LNCaP clone FGC (cell line): ENCODE results near the gene SFTA2.

Source experiments
- DNase-seq: peaks from one replicate; pipeline ENCODE4 v3.0.0-alpha.2; 2011; ENCODE audit warnings: low read depth
- H3K4me3 ChIP-seq: 2 replicates; pipeline ENCODE4 v1.5.1; 2011; ENCODE audit warnings: mild to moderate bottlenecking, low read depth, low read length, control low read depth
- TF ChIP-seq, protein P1 (sequence below): IDR thresholded peaks from 2 replicates; pipeline ENCODE4 v1.5.1; 2012; ENCODE audit warnings: mild to moderate bottlenecking; ENCODE audit not compliant: control insufficient read depth, insufficient read depth; ENCODE audit errors: extremely low read depth

The SFTA2 gene

DNA sequence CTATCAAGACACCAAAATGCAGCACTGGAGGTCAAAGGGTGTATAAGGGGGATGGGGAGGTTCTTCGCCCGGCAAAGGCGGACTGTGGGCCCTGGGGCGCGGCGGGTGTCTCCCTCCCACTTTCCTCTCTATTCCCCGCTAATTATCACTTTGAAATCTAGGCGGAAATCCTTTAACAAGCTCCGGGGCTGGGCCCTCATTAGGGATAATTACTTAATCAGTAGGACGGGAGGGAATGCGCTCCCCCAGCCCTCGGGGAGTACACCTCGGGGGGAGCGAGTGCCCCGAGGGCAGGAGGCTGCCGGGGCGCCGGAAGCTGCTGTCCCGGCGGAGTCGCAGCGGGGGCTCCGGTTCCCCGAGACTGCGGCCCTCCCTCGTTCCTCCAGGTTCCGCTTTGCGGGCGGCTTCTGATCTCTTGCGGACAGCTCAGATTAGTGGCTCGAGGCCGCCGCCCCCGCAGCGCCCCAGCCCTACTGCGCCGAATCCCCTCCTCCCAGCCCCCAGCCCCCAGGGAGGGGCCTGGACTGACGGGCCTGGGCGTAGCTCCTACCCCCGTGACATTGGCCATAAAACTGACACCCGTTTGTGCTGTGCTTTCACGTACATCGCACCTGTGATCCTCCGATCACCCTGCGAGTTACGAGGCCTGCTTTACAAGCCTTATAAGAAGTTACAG is 23.5 kb upstream of the SFTA2 start:
- no peak overlapping the region for H3K4me3 ChIP-seq

DNA sequence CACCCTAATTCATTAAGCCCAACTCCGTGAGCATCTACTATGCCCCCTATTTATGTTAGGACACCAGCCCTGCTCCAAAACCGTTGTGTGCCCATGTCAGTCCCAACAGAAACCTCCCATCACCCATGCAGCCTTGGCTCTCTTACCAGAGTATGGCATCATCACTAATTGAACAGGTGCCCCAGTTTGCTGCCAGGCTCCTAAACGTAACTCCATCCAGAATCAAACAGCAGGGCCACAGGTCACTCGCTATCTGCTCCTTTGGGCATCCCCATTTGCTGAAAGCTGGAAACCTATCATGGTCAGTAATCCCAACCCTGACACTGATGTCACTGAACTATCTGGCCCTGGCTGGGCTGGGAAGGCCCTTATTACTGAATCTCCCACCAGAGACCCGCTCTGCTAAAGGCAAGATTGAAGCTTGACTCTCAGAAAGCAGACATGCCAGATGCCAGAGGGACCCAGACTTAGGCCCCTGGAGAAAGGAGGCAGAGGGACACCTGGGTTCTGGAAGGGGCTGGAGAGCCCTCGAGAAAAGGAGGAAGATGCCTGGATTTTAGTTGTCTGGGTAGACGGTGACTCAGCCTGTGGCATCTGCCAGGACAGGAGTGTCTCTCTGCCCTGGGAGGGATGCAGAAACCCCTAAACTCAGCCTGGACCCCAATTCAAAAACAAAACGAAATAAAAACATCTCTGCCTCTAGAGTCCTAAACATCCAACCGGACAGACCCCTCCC is 22.8 kb upstream of the SFTA2 start:
- no peak for DNase-seq
- H3K4me3 ChIP-seq, result no peak overlapping the region
- TF ChIP-seq, protein P1, sequence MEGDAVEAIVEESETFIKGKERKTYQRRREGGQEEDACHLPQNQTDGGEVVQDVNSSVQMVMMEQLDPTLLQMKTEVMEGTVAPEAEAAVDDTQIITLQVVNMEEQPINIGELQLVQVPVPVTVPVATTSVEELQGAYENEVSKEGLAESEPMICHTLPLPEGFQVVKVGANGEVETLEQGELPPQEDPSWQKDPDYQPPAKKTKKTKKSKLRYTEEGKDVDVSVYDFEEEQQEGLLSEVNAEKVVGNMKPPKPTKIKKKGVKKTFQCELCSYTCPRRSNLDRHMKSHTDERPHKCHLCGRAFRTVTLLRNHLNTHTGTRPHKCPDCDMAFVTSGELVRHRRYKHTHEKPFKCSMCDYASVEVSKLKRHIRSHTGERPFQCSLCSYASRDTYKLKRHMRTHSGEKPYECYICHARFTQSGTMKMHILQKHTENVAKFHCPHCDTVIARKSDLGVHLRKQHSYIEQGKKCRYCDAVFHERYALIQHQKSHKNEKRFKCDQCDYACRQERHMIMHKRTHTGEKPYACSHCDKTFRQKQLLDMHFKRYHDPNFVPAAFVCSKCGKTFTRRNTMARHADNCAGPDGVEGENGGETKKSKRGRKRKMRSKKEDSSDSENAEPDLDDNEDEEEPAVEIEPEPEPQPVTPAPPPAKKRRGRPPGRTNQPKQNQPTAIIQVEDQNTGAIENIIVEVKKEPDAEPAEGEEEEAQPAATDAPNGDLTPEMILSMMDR, result no peak

More for the DNA sequence above, 23.5 kb upstream of the SFTA2 start:
- TF ChIP-seq, protein P1, result no peak
- no peak for DNase-seq

DNA sequence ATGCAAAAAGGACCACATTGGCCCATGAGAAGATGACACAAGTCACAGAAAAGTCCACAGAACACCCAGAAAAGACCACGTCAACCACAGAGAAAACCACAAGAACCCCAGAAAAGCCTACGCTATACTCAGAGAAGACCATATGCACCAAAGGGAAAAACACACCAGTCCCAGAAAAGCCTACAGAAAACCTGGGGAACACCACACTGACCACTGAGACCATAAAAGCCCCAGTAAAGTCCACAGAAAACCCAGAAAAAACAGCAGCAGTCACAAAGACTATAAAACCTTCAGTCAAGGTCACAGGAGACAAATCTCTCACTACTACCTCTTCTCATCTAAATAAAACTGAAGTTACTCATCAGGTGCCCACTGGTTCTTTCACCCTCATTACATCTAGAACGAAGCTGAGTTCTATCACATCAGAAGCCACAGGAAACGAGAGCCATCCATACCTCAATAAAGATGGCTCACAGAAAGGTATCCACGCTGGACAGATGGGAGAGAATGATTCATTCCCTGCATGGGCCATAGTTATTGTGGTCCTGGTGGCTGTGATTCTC is 20.0 kb upstream of the SFTA2 start:
- TF ChIP-seq, protein P1, result no peak
- no peak for DNase-seq
- no peak overlapping the region for H3K4me3 ChIP-seq

DNA sequence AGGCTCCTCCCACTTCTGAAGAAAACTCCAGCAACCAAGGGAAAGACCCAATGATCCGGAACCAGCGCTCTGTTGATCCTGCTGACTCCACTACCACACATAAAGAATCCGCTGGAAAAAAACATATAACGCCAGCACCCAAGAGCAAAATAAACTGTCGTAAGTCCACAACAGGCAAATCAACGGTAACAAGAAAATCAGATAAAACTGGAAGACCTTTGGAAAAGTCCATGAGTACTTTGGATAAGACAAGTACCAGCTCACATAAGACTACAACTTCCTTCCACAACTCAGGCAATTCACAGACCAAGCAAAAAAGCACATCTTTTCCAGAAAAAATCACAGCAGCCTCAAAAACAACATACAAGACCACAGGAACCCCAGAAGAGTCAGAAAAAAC is 16.8 kb upstream of the SFTA2 start:
- no peak overlapping the region for H3K4me3 ChIP-seq
- TF ChIP-seq, protein P1, result no peak

DNA sequence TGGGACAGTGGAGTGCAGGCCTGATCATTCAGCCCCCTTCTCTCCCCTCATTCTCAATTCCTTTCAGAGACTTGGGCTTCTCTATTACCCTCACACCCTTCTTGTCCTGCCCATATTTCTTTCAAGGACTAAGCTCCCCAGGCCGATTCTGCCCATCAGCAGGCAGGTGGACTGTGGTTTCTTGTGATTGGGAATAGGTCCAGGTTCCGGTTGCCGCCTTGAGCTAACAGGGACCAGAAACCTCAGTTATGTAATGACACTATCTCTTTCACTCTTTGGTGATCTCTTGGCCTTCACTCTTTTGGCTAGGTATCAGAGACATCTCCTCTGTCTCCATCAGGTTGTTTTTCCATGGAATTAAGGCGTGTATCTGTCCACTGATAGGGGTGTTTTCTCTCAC is 15.3 kb upstream of the SFTA2 start:
- H3K4me3 ChIP-seq, result no peak overlapping the region
- TF ChIP-seq, protein P1, result no peak

More for the DNA sequence above, 16.8 kb upstream of the SFTA2 start:
- DNase-seq, result no peak

DNA sequence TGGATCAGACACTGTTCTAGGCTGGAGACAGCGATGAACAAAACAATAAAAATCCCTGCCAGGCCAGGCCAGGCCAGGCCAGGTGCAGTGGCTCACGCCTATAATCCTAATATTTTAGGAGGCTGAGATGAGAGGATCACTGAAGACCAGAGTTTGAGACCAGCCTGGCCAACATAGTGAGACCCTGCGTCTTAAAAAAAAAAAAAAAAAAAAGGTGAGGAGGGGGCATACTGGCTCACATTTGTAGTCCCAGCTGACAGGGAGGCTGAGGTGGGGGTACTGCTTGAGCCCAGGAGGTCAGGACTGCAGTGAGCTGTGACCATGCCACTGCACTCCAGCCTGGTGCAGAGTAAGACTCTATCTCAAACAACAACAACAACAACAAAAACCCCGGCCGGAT is 13.3 kb upstream of the SFTA2 start:
- H3K4me3 ChIP-seq, result no peak overlapping the region
- TF ChIP-seq, protein P1, result no peak
- no peak for DNase-seq

More for the DNA sequence above, 15.3 kb upstream of the SFTA2 start:
- DNase-seq, result no peak

DNA sequence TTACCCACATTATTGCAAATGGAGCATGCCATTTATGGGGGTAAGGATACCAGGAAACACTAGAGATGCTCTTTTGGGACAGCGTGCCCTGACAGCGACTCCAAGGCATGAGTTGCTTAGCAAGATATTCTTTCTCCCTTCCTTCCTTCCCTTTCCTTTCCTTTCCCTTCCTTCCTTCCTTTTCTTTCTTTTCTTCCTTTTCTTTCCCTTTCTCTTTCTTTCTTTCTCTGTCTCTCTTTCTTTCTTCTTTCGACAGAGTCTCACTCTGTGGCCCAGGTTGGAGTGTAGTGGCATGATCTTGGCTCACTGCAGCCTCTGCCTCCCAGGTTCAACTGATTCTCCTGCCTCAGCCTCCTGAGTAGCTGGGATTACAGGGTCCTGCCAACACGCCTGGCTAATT is 12.1 kb upstream of the SFTA2 start:
- no peak overlapping the region for H3K4me3 ChIP-seq
- DNase-seq, result no peak
- TF ChIP-seq, protein P1, result no peak
